Uterus (tissue), 2 donors: ENCODE data around the gene TMEM120B.

ENCODE experiments used
- CTCF ChIP-seq, 4 experiments: fragments of 200-600 bp in 2 of 4; fragments of 450-650 bp in 2 of 4; sonication (generic) in 2 of 4; IDR thresholded peaks; one replicate each; pipeline ENCODE4 v1.5.1; 2016 to 2019; ENCODE audit warnings: antibody characterized with exemption in 4 of 4, mild to moderate bottlenecking in 2 of 4, moderate library complexity in 1 of 4
- POLR2A ChIP-seq, 2 donors: fragments of 450-650 bp; IDR thresholded peaks; one replicate each; pipeline ENCODE4 v1.6.1; 2016; ENCODE audit warnings: antibody characterized with exemption in 2 of 2, mild to moderate bottlenecking in 1 of 2, moderate library complexity in 1 of 2

DNA sequence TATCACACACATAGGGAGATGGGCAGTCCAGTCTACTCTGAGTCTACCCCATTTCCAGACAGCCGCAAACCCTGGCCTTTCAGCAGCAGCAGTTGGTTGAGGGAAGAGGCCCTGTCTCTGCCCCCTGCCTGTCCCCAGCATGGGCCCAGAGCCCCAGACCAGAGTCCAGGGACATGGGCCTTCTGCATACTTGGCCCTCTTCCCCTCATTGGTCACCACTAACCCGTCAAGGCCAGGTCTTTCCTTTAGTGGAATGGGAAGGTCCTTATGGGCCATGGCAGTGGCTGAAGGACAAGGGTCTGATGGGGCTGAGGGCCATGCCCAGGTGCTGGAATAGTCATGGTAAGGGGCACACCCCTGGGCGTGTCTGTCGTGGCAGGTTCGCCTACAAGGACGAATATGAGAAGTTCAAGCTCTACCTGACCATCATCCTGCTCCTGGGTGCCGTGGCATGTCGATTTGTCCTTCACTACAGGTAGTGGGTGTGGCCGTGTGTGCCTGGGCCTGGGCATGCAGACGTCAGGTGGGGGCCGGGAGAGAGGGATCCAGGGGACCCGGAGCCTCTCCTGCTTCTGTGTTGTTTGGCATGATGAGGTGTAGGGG is 39.3 kb downstream of the TMEM120B start:
- TF ChIP-seq CTCF (IDR thresholded peaks at IDR 0.05) (no peak), POLR2A (IDR thresholded peaks at IDR 0.05) (no peak)
